Measurements from ENCODE around the gene DMRT1.

Gene DMRT1

DNA sequence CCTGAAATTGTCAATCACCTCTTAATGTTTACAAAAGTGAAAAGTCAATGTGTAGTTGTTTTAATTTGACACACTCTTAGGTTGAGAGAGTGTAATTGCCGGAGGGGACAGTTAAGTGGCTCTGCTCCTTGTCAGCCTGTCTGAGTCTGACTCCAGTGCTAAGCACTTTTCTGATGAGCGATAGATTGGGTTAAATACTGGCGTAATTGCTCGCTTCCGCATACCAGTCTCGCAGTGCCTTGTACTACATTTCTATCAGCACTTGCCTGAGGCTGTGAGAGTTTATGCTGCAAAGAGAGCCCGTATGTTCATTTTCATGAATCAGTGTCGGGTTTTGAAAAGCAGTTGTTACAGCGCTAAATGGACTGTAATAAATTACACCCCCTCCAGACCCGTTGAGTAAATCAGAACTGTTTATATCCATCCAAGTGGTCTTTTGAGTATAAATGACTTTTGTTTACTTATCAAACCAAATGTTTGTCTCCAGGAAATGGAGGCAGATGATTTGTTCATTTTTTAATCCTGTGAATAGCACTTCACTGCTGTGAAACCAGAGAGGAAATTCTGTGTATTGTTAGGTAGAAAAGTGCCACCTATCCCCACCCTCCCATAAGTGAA, 94.0 kb downstream of the DMRT1 start:
- ChIA-PET POLR2A (no interaction called here), CTCF (interaction anchor here (1.1 kb wide), 1 partner anchor 68 kb away, joined by 3 read pairs; no protein-coding TSS in a partner anchor)
- no peak for DNase-seq
- Histone ChIP-seq H3K36me3 (ENCODE audit: control insufficient read depth in 4 of 4, insufficient read depth in 4 of 4, low read length in 3 of 4) (no peaks in the 10 kb centered on the region), H3K27me3 (replicated peaks in 2 of 5; ENCODE audit: control insufficient read depth in 4 of 5, insufficient read depth in 5 of 5, low read length in 4 of 5) (peaks cover 2 to 31% (median 5%) of the 10 kb centered on the region in 5 experiments), H3K9me3 (ENCODE audit: control extremely low read depth in 1 of 5, control insufficient read depth in 4 of 5, insufficient read depth in 2 of 5, low read depth in 1 of 5, low read length in 4 of 5) (peaks cover 2 to 18% (median 6%) of the 10 kb centered on the region in 5 experiments), H3K4me1 (ENCODE audit: control extremely low read depth in 1 of 4, control insufficient read depth in 4 of 4, insufficient read depth in 4 of 4, low read length in 3 of 4) (no peaks in the 10 kb centered on the region), H3K4me3 (ENCODE audit: control insufficient read depth in 1 of 7, extremely low read depth in 1 of 7, insufficient read depth in 4 of 7, low read depth in 2 of 7, low read length in 6 of 7) (no peak overlapping the region), H3K27ac (ENCODE audit: insufficient read depth in 1 of 2, low read depth in 1 of 2, low read length in 2 of 2, poor library complexity in 1 of 2, severe bottlenecking in 2 of 2) (no peak overlapping the region)
- WGBS (ENCODE audit: insufficient coverage) = 91% methylated on average over 7 of the region's 10 CpGs

DNA sequence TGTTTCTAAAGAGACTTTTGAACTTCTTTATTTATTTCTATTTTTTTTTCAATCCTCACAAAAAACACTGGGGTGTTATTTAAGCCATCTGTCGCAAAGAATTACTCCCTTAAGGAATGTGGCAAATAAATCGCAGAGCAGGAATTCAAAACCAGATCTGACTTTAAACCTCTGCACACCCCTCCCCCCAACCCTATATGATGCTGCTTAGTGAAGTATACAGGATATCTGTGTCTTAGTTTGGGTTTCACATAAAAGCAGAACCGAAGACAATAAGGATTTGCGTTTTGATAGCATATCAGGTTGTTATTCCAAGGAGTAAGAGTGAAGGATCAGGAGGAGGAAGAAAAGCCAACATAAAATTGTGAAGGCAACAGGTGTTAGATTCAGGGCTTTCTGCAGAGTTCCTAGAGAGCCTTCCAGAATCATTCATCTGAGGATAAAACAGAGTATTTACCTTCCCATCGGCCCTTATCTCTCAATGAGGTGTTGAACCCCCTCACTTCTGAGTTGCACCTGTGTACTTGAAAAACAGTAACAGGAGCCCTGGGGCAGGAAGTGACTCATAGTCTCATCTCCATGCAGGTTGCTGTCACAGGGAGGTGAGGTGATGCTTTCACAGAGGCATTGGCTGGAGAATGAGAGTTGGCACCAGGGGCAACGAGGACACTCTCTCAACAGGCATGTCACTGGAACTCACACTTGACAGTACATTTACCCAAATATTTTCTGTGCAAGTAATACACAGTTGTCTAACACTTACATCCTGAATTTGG, 101.5 kb downstream of the DMRT1 start:
- H3K27ac ChIP-seq (ENCODE audit: insufficient read depth in 1 of 2, low read depth in 1 of 2, low read length in 2 of 2, poor library complexity in 1 of 2, severe bottlenecking in 2 of 2) = no peak overlapping the region
- H3K27me3 ChIP-seq (replicated peaks in 2 of 5; ENCODE audit: control insufficient read depth in 4 of 5, insufficient read depth in 5 of 5, low read length in 4 of 5) = peaks cover 0 to 46% (median 1%) of the 10 kb centered on the region in 5 experiments
- WGBS (ENCODE audit: insufficient coverage) = 59% methylated on average over 5 of the region's 6 CpGs
- H3K9me3 ChIP-seq (ENCODE audit: control extremely low read depth in 1 of 5, control insufficient read depth in 4 of 5, insufficient read depth in 2 of 5, low read depth in 1 of 5, low read length in 4 of 5) = peaks cover 2 to 13% (median 6%) of the 10 kb centered on the region in 5 experiments
- H3K4me1 ChIP-seq (ENCODE audit: control extremely low read depth in 1 of 4, control insufficient read depth in 4 of 4, insufficient read depth in 4 of 4, low read length in 3 of 4) = no peaks in the 10 kb centered on the region
- POLR2A ChIA-PET = no interaction called here
- no peak for DNase-seq
- CTCF ChIA-PET = interaction anchor here (1.5 kb wide), 1 partner anchor 9 kb away, joined by 3 read pairs; no protein-coding TSS in a partner anchor
- no peak overlapping the region for H3K4me3 ChIP-seq (ENCODE audit: control insufficient read depth in 1 of 7, extremely low read depth in 1 of 7, insufficient read depth in 4 of 7, low read depth in 2 of 7, low read length in 6 of 7)
- no peaks in the 10 kb centered on the region for H3K36me3 ChIP-seq (ENCODE audit: control insufficient read depth in 4 of 4, insufficient read depth in 4 of 4, low read length in 3 of 4)

DNA sequence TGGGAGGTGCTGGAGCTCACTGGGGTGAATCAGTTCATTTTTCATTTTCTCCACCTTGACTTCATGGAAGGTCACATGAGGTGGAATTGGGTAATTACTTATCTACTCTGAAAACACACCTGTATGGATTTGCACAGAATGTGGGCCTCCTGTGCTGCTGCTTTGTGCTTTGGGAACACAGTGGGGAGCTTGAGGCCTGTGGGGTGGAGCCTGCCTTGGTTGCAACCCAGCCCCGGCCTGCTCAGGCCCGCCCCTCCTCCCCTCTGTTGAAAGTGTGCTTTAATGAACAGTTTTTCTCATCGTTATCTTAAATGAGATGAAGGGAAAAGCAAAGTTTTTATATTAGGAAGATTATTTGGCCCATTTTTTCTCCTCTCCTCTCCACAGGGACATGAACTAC, 106.5 kb downstream of the DMRT1 start:
- Histone ChIP-seq H3K27ac (ENCODE audit: insufficient read depth in 1 of 2, low read depth in 1 of 2, low read length in 2 of 2, poor library complexity in 1 of 2, severe bottlenecking in 2 of 2) (no peak overlapping the region), H3K4me3 (ENCODE audit: control insufficient read depth in 1 of 7, extremely low read depth in 1 of 7, insufficient read depth in 4 of 7, low read depth in 2 of 7, low read length in 6 of 7) (no peak overlapping the region), H3K4me1 (ENCODE audit: control extremely low read depth in 1 of 4, control insufficient read depth in 4 of 4, insufficient read depth in 4 of 4, low read length in 3 of 4) (no peaks in the 10 kb centered on the region), H3K9me3 (ENCODE audit: control extremely low read depth in 1 of 5, control insufficient read depth in 4 of 5, insufficient read depth in 2 of 5, low read depth in 1 of 5, low read length in 4 of 5) (no peaks in the 10 kb centered on the region), H3K27me3 (replicated peaks in 2 of 5; ENCODE audit: control insufficient read depth in 4 of 5, insufficient read depth in 5 of 5, low read length in 4 of 5) (peaks cover 4 to 70% (median 24%) of the 10 kb centered on the region in 5 experiments), H3K36me3 (ENCODE audit: control insufficient read depth in 4 of 4, insufficient read depth in 4 of 4, low read length in 3 of 4) (no peaks in the 10 kb centered on the region)
- POLR2A ChIA-PET = no interaction called here
- DNase-seq = no peak
- CTCF ChIA-PET = no interaction called here
- no CpG with 5 or more reads among the region's 3 CpGs for WGBS (ENCODE audit: insufficient coverage)

DNA sequence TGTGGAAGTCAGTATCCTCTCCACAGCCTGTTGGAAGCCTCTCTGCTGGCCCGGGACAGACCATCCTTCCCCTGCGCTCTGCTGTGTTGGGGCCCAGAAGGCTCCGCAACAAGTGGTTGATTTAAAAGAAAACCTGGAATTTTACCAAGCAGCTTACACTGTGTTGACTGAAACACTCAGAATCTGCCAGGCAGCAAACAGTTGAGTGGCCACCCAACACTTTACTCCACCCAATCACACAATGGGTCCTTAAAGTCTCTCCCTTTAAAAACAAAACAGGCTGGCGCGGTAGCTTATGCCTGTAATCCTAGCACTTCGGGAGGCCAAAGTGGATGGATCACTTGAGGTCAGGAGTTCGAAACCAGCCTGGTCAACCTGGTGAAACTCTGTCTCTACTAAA, 107.0 kb downstream of the DMRT1 start:
- H3K36me3 ChIP-seq (ENCODE audit: control insufficient read depth in 4 of 4, insufficient read depth in 4 of 4, low read length in 3 of 4) = no peaks in the 10 kb centered on the region
- WGBS (ENCODE audit: insufficient coverage) = 100% methylated on average over 2 of the region's 7 CpGs
- H3K9me3 ChIP-seq (ENCODE audit: control extremely low read depth in 1 of 5, control insufficient read depth in 4 of 5, insufficient read depth in 2 of 5, low read depth in 1 of 5, low read length in 4 of 5) = no peaks in the 10 kb centered on the region
- H3K27me3 ChIP-seq (replicated peaks in 2 of 5; ENCODE audit: control insufficient read depth in 4 of 5, insufficient read depth in 5 of 5, low read length in 4 of 5) = peaks cover 4 to 70% (median 24%) of the 10 kb centered on the region in 5 experiments
- H3K4me3 ChIP-seq (ENCODE audit: control insufficient read depth in 1 of 7, extremely low read depth in 1 of 7, insufficient read depth in 4 of 7, low read depth in 2 of 7, low read length in 6 of 7) = no peak overlapping the region
- POLR2A ChIA-PET = no interaction called here
- no peak for DNase-seq
- H3K27ac ChIP-seq (ENCODE audit: insufficient read depth in 1 of 2, low read depth in 1 of 2, low read length in 2 of 2, poor library complexity in 1 of 2, severe bottlenecking in 2 of 2) = no peak overlapping the region
- no peaks in the 10 kb centered on the region for H3K4me1 ChIP-seq (ENCODE audit: control extremely low read depth in 1 of 4, control insufficient read depth in 4 of 4, insufficient read depth in 4 of 4, low read length in 3 of 4)
- CTCF ChIA-PET = no interaction called here

DNA sequence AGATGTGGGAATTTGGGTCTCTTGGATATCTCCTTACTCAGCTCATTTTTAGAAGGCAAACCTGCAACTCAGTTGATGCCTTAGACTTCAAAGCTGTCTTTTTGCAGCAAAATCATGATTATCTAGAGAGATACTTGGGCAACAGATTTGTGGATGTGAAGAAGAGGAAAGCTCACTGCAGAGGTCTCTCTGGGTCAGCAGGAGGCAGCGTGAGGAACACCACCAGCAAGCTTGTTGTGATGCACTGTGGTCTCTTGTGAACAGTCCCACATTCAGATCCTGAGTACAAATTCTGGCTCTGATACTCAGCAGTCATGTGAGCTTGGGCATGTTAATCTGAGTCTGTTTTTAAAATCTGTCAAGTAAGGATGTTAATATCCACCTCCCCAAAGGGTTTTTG, 108.6 kb downstream of the DMRT1 start:
- no CpG with 5 or more reads among the region's 1 CpG for WGBS (ENCODE audit: insufficient coverage)
- ChIA-PET POLR2A (no interaction called here), CTCF (interaction anchor here (1.0 to 1.3 kb wide), 3 partner anchors 17 to 23 kb away, joined by 3 to 4 read pairs (median 4); no protein-coding TSS in a partner anchor)
- Histone ChIP-seq H3K27me3 (replicated peaks in 2 of 5; ENCODE audit: control insufficient read depth in 4 of 5, insufficient read depth in 5 of 5, low read length in 4 of 5) (peaks cover 4 to 81% (median 27%) of the 10 kb centered on the region in 5 experiments), H3K36me3 (ENCODE audit: control insufficient read depth in 4 of 4, insufficient read depth in 4 of 4, low read length in 3 of 4) (no peaks in the 10 kb centered on the region), H3K4me1 (ENCODE audit: control extremely low read depth in 1 of 4, control insufficient read depth in 4 of 4, insufficient read depth in 4 of 4, low read length in 3 of 4) (no peaks in the 10 kb centered on the region), H3K27ac (ENCODE audit: insufficient read depth in 1 of 2, low read depth in 1 of 2, low read length in 2 of 2, poor library complexity in 1 of 2, severe bottlenecking in 2 of 2) (no peak overlapping the region), H3K9me3 (ENCODE audit: control extremely low read depth in 1 of 5, control insufficient read depth in 4 of 5, insufficient read depth in 2 of 5, low read depth in 1 of 5, low read length in 4 of 5) (no peaks in the 10 kb centered on the region), H3K4me3 (ENCODE audit: control insufficient read depth in 1 of 7, extremely low read depth in 1 of 7, insufficient read depth in 4 of 7, low read depth in 2 of 7, low read length in 6 of 7) (no peak overlapping the region)
- DNase-seq = no peak

DNA sequence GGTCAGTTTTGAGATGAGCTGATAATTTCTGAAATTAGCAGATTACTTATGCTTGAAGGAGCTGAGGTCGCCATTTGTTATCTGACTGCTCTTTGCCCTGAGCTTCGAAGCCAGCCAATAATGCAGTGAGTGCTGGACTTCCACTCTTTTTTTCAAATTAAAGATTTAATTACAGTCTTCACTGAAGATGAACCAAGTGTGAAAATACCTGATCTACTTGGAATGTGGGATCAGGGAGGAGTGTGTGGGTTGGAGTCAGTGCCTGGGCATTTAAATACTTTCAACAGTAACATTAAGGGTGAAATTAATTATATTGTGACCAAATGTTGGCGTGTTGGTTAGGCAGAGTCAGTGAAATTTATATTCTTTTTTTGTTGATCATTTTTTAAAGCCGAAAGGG, 111.0 kb downstream of the DMRT1 start:
- H3K27me3 ChIP-seq (replicated peaks in 2 of 5; ENCODE audit: control insufficient read depth in 4 of 5, insufficient read depth in 5 of 5, low read length in 4 of 5) = peaks cover 4 to 91% (median 29%) of the 10 kb centered on the region in 5 experiments
- no peaks in the 10 kb centered on the region for H3K9me3 ChIP-seq (ENCODE audit: control extremely low read depth in 1 of 5, control insufficient read depth in 4 of 5, insufficient read depth in 2 of 5, low read depth in 1 of 5, low read length in 4 of 5)
- H3K4me1 ChIP-seq (ENCODE audit: control extremely low read depth in 1 of 4, control insufficient read depth in 4 of 4, insufficient read depth in 4 of 4, low read length in 3 of 4) = no peaks in the 10 kb centered on the region
- no peaks in the 10 kb centered on the region for H3K36me3 ChIP-seq (ENCODE audit: control insufficient read depth in 4 of 4, insufficient read depth in 4 of 4, low read length in 3 of 4)
- DNase-seq = no peak
- no peak overlapping the region for H3K27ac ChIP-seq (ENCODE audit: insufficient read depth in 1 of 2, low read depth in 1 of 2, low read length in 2 of 2, poor library complexity in 1 of 2, severe bottlenecking in 2 of 2)
- WGBS (ENCODE audit: insufficient coverage) = no CpG with 5 or more reads among the region's 4 CpGs
- H3K4me3 ChIP-seq (ENCODE audit: control insufficient read depth in 1 of 7, extremely low read depth in 1 of 7, insufficient read depth in 4 of 7, low read depth in 2 of 7, low read length in 6 of 7) = no peak overlapping the region
- ChIA-PET CTCF (interaction anchor here (0.6 kb wide), 1 partner anchor 15 kb away, joined by 3 read pairs; no protein-coding TSS in a partner anchor), POLR2A (no interaction called here)

DNA sequence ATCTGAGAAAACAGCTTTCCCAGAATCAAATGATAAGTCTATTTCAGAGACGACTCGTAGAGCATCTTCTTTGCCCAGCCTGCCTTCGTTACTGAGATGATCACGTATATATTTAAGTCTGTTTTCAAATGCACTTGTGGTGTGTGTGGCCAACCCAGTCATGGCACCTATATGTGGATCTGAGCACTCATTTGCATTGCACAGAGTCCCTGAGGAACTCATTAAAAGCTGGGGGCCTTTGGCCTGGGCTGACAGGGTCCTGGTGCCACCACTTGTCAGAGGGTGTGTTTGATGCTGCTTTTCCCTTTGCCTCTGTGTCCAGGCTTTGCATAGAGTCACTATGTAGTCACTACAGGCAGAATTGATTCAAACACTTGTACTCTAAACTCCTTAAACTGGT, 117.6 kb downstream of the DMRT1 start:
- no peaks in the 10 kb centered on the region for H3K9me3 ChIP-seq (ENCODE audit: control extremely low read depth in 1 of 5, control insufficient read depth in 4 of 5, insufficient read depth in 2 of 5, low read depth in 1 of 5, low read length in 4 of 5)
- WGBS (ENCODE audit: insufficient coverage) = 95% methylated on average over 4 of the region's 4 CpGs
- no peak for DNase-seq
- peaks cover 9 to 91% (median 21%) of the 10 kb centered on the region in 5 experiments for H3K27me3 ChIP-seq (replicated peaks in 2 of 5; ENCODE audit: control insufficient read depth in 4 of 5, insufficient read depth in 5 of 5, low read length in 4 of 5)
- POLR2A ChIA-PET = no interaction called here
- H3K27ac ChIP-seq (ENCODE audit: insufficient read depth in 1 of 2, low read depth in 1 of 2, low read length in 2 of 2, poor library complexity in 1 of 2, severe bottlenecking in 2 of 2) = no peak overlapping the region
- no peaks in the 10 kb centered on the region for H3K36me3 ChIP-seq (ENCODE audit: control insufficient read depth in 4 of 4, insufficient read depth in 4 of 4, low read length in 3 of 4)
- H3K4me1 ChIP-seq (ENCODE audit: control extremely low read depth in 1 of 4, control insufficient read depth in 4 of 4, insufficient read depth in 4 of 4, low read length in 3 of 4) = no peaks in the 10 kb centered on the region
- CTCF ChIA-PET = interaction anchor here (1.2 to 1.3 kb wide), 2 partner anchors 15 to 18 kb away, joined by 3 read pairs; no protein-coding TSS in a partner anchor
- no peak overlapping the region for H3K4me3 ChIP-seq (ENCODE audit: control insufficient read depth in 1 of 7, extremely low read depth in 1 of 7, insufficient read depth in 4 of 7, low read depth in 2 of 7, low read length in 6 of 7)

All from common myeloid progenitor, CD34-positive (primary cell).